ENCODE data around the gene ZNF14. TPM values are rescaled to one million over a fixed set of nuclear protein-coding genes. Genes with fewer than 3 reads are reported as not detected.
"Not testable (repeated sequence)": the region's sequence is repeated elsewhere in the genome, so short reads cannot be mapped to it uniquely, and the experiment has no call there.

Gene ZNF14
- total RNA-seq, 1 donor from 2014 or later = 6.8 TPM

- H3K27ac ChIP-seq (ENCODE audit: low read depth, low read length) = no peak overlapping the region
- H3K4me3 ChIP-seq (ENCODE audit: low read length in 3 of 3) = peak overlapping the region in 1 of 3 donors; percentile 80
- H3K9ac ChIP-seq (ENCODE audit: low read depth in 1 of 3, low read length in 3 of 3) = no peak overlapping the region
Measured at GRCh38 chr19:19670070-19670551, 62.8 kb downstream of the ZNF14 start.

GRCh38 chr19:19668230-19669012 is 64.5 kb downstream of the ZNF14 start, which contains the start of gene ZNF101:
TSS of gene ZNF101 (plus strand) at chr19:19668839. CDS start at chr19:19668964, 125 bp downstream.
- peak within 1 kb of the TSS; percentile 71 to 89 (median 82) for H3K9ac ChIP-seq (ENCODE audit: low read depth in 1 of 3, low read length in 3 of 3)

More at GRCh38 chr19:19670070-19670551, 62.8 kb downstream of the ZNF14 start:
- H3K4me1 ChIP-seq (ENCODE audit: control insufficient read depth in 3 of 3, insufficient read depth in 3 of 3, low read length in 3 of 3) = peaks cover 8 to 16% (median 12%) of the 10 kb centered on the region in 3 donors
- no peaks in the 10 kb centered on the region for H3K9me3 ChIP-seq (ENCODE audit: control insufficient read depth in 3 of 3, low read length in 3 of 3)
- peaks cover 0 to under 1% (median 0%) of the 10 kb centered on the region in 3 donors for H3K36me3 ChIP-seq (ENCODE audit: control insufficient read depth in 3 of 3, insufficient read depth in 3 of 3, low read length in 3 of 3)
- H3K27me3 ChIP-seq (ENCODE audit: control insufficient read depth in 3 of 3, insufficient read depth in 3 of 3, low read length in 3 of 3) = no peaks in the 10 kb centered on the region

DNA sequence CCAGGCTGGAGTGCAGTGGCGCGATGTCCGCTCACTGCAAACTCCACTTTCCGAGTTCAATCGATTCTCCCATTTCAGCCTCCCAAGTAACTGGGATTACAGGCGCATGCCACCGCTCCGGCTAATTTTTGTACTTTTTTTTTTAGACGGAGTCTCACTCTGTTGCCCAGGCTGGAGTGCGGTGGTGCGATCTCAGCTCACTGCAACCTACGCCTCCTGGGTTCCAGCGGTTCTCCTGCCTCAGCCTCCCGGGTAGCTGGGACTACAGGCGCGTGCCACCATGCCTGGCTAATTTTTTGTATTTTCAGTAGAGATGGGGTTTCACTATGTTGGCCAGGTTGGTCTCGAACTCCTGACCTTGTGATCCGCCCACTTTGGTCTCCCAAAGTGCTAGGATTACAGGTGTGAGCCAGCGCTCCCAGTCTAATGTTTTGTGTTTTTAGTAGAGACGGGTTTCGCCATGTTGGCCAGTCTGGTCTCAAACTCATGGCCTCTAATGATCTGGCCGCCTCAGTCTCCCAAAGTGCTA is 67.4 kb downstream of the ZNF14 start:
- H3K27me3 ChIP-seq (ENCODE audit: control insufficient read depth in 3 of 3, insufficient read depth in 3 of 3, low read length in 3 of 3); H3K9me3 ChIP-seq (ENCODE audit: control insufficient read depth in 3 of 3, low read length in 3 of 3); H3K9ac ChIP-seq (ENCODE audit: low read depth in 1 of 3, low read length in 3 of 3); H3K27ac ChIP-seq (ENCODE audit: low read depth, low read length); H3K4me3 ChIP-seq (ENCODE audit: low read length in 3 of 3): not testable (repeated sequence)
- Histone ChIP-seq H3K36me3 (ENCODE audit: control insufficient read depth in 3 of 3, insufficient read depth in 3 of 3, low read length in 3 of 3) (peaks cover 8 to 11% (median 8%) of the 10 kb centered on the region in 3 donors), H3K4me1 (ENCODE audit: control insufficient read depth in 3 of 3, insufficient read depth in 3 of 3, low read length in 3 of 3) (peaks cover 28 to 40% (median 30%) of the 10 kb centered on the region in 3 donors)

More at GRCh38 chr19:19668230-19669012, 64.5 kb downstream of the ZNF14 start, which contains the start of gene ZNF101:
- Histone ChIP-seq H3K27ac (ENCODE audit: low read depth, low read length) (peak within 1 kb of the TSS; percentile 72), H3K4me1 (ENCODE audit: control insufficient read depth in 3 of 3, insufficient read depth in 3 of 3, low read length in 3 of 3) (peaks cover 8 to 16% (median 12%) of the 10 kb centered on the region in 3 donors), H3K27me3 (ENCODE audit: control insufficient read depth in 3 of 3, insufficient read depth in 3 of 3, low read length in 3 of 3) (no peaks in the 10 kb centered on the region), H3K36me3 (ENCODE audit: control insufficient read depth in 3 of 3, insufficient read depth in 3 of 3, low read length in 3 of 3) (no peaks in the 10 kb centered on the region), H3K9me3 (ENCODE audit: control insufficient read depth in 3 of 3, low read length in 3 of 3) (no peaks in the 10 kb centered on the region), H3K4me3 (ENCODE audit: low read length in 3 of 3) (peak within 1 kb of the TSS; percentile 80 to 90 (median 87))

GRCh38 chr19:19663256-19664120 is 69.4 kb downstream of the ZNF14 start, which contains the start of gene ATP13A1:
TSS of gene ATP13A1 (minus strand) at chr19:19663676. CDS start at chr19:19663666, 10 bp downstream.
- H3K27me3 ChIP-seq (ENCODE audit: control insufficient read depth in 3 of 3, insufficient read depth in 3 of 3, low read length in 3 of 3) = no peaks in the 10 kb centered on the region
- no peaks in the 10 kb centered on the region for H3K9me3 ChIP-seq (ENCODE audit: control insufficient read depth in 3 of 3, low read length in 3 of 3)
- H3K4me1 ChIP-seq (ENCODE audit: control insufficient read depth in 3 of 3, insufficient read depth in 3 of 3, low read length in 3 of 3) = peaks cover 22 to 28% (median 23%) of the 10 kb centered on the region in 3 donors
- peaks cover 14 to 21% (median 18%) of the 10 kb centered on the region in 3 donors for H3K36me3 ChIP-seq (ENCODE audit: control insufficient read depth in 3 of 3, insufficient read depth in 3 of 3, low read length in 3 of 3)
- H3K4me3 ChIP-seq (ENCODE audit: low read length in 3 of 3) = peak within 1 kb of the TSS; percentile 93 to 99 (median 96)
- H3K27ac ChIP-seq (ENCODE audit: low read depth, low read length) = peak within 1 kb of the TSS; percentile 94
- H3K9ac ChIP-seq (ENCODE audit: low read depth in 1 of 3, low read length in 3 of 3) = peak within 1 kb of the TSS; percentile 77 to 96 (median 95)

GRCh38 chr19:19662871-19663255 is 70.0 kb downstream of the ZNF14 start:
- H3K4me1 ChIP-seq (ENCODE audit: control insufficient read depth in 3 of 3, insufficient read depth in 3 of 3, low read length in 3 of 3) = peaks cover 19 to 24% (median 20%) of the 10 kb centered on the region in 3 donors
- peak overlapping the region; percentile 94 for H3K27ac ChIP-seq (ENCODE audit: low read depth, low read length)
- peak overlapping the region; percentile 93 to 99 (median 96) for H3K4me3 ChIP-seq (ENCODE audit: low read length in 3 of 3)
- H3K9me3 ChIP-seq (ENCODE audit: control insufficient read depth in 3 of 3, low read length in 3 of 3) = no peaks in the 10 kb centered on the region
- H3K9ac ChIP-seq (ENCODE audit: low read depth in 1 of 3, low read length in 3 of 3) = peak overlapping the region; percentile 77 to 96 (median 95)
- no peaks in the 10 kb centered on the region for H3K27me3 ChIP-seq (ENCODE audit: control insufficient read depth in 3 of 3, insufficient read depth in 3 of 3, low read length in 3 of 3)
- H3K36me3 ChIP-seq (ENCODE audit: control insufficient read depth in 3 of 3, insufficient read depth in 3 of 3, low read length in 3 of 3) = peaks cover 20 to 26% (median 24%) of the 10 kb centered on the region in 3 donors

DNA sequence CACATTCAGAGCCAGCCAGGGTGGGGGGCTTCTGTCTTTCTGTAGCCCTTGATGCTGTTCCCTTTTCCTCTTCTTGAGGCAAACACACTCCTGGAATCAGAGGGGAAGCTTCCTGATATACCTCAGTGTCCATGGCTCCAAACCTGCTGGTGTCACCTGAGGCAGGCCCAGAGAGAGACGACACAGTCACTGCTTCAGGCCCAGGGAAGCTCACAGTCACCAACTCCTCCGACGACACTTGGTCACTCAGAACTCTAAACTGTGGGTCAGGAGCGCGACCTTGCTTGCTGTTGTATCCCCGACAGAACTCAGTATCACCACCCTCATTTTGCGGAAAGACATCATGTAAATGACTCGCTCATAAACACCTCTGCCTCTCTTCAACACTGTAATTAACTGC is 70.6 kb downstream of the ZNF14 start:
- Histone ChIP-seq H3K4me1 (ENCODE audit: control insufficient read depth in 3 of 3, insufficient read depth in 3 of 3, low read length in 3 of 3) (peaks cover 19 to 24% (median 20%) of the 10 kb centered on the region in 3 donors), H3K27ac (ENCODE audit: low read depth, low read length) (no peak overlapping the region), H3K9me3 (ENCODE audit: control insufficient read depth in 3 of 3, low read length in 3 of 3) (no peaks in the 10 kb centered on the region), H3K36me3 (ENCODE audit: control insufficient read depth in 3 of 3, insufficient read depth in 3 of 3, low read length in 3 of 3) (peaks cover 25 to 31% (median 28%) of the 10 kb centered on the region in 3 donors), H3K27me3 (ENCODE audit: control insufficient read depth in 3 of 3, insufficient read depth in 3 of 3, low read length in 3 of 3) (no peaks in the 10 kb centered on the region), H3K4me3 (ENCODE audit: low read length in 3 of 3) (peak overlapping the region; percentile 93 to 99 (median 96)), H3K9ac (ENCODE audit: low read depth in 1 of 3, low read length in 3 of 3) (peak overlapping the region; percentile 77 to 96 (median 95))

GRCh38 chr19:19661675-19662251 is 71.1 kb downstream of the ZNF14 start:
- Histone ChIP-seq H3K9me3 (ENCODE audit: control insufficient read depth in 3 of 3, low read length in 3 of 3) (no peaks in the 10 kb centered on the region), H3K9ac (ENCODE audit: low read depth in 1 of 3, low read length in 3 of 3) (peak overlapping the region in 1 of 3 donors; percentile 25), H3K36me3 (ENCODE audit: control insufficient read depth in 3 of 3, insufficient read depth in 3 of 3, low read length in 3 of 3) (peaks cover 30 to 36% (median 33%) of the 10 kb centered on the region in 3 donors), H3K4me3 (ENCODE audit: low read length in 3 of 3) (peak overlapping the region in 2 of 3 donors; percentile 96 to 99), H3K27me3 (ENCODE audit: control insufficient read depth in 3 of 3, insufficient read depth in 3 of 3, low read length in 3 of 3) (no peaks in the 10 kb centered on the region), H3K27ac (ENCODE audit: low read depth, low read length) (no peak overlapping the region), H3K4me1 (ENCODE audit: control insufficient read depth in 3 of 3, insufficient read depth in 3 of 3, low read length in 3 of 3) (peaks cover 19 to 24% (median 20%) of the 10 kb centered on the region in 3 donors)

DNA sequence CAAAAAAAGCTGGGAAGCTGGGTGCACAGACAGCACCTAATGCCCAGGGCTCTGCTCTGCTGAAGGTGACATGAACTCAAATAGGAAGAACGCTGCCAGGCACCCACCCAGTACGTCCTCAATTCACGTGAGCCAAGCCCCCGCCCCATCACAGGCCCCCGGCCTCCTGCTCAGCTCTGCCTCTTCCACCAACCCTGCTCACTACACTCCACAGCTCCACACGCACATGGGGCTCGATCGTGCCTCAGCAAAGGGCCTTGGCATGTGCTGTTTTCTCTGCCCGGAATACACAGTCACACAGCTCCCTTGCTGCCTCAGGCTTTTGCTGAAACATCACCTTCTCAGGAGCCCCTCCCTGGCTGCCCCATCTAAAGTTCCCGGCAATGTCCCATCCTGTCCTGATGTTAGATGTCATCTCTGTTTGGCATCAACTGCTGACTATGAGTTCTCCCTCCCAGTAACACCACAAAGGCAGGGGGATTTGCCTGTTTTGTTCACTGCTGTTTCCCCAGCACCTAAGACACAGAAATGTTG is 71.7 kb downstream of the ZNF14 start:
- Histone ChIP-seq H3K27ac (ENCODE audit: low read depth, low read length) (no peak overlapping the region), H3K9ac (ENCODE audit: low read depth in 1 of 3, low read length in 3 of 3) (peak overlapping the region in 1 of 3 donors; percentile 25), H3K27me3 (ENCODE audit: control insufficient read depth in 3 of 3, insufficient read depth in 3 of 3, low read length in 3 of 3) (no peaks in the 10 kb centered on the region), H3K4me3 (ENCODE audit: low read length in 3 of 3) (no peak overlapping the region), H3K9me3 (ENCODE audit: control insufficient read depth in 3 of 3, low read length in 3 of 3) (no peaks in the 10 kb centered on the region), H3K36me3 (ENCODE audit: control insufficient read depth in 3 of 3, insufficient read depth in 3 of 3, low read length in 3 of 3) (peaks cover 36 to 42% (median 39%) of the 10 kb centered on the region in 3 donors), H3K4me1 (ENCODE audit: control insufficient read depth in 3 of 3, insufficient read depth in 3 of 3, low read length in 3 of 3) (peaks cover 19 to 24% (median 20%) of the 10 kb centered on the region in 3 donors)
